HepG2 (cell line): ENCODE measurements around the gene PRR30. TPM values are rescaled to one million over a fixed set of nuclear protein-coding genes. Genes with fewer than 3 reads are reported as not detected.

ENCODE experiments used
- ATM ChIP-seq: fragments of 450-650 bp; IDR thresholded peaks from 2 replicates; pipeline ENCODE4 v1.7.1; 2017; ENCODE audit warnings: mild to moderate bottlenecking, borderline replicate concordance
- BHLHE40 ChIP-seq: IDR thresholded peaks from 2 replicates; pipeline ENCODE4 v1.6.1; 2011; ENCODE audit warnings: low read length, improper control_type of control experiment
- CENPX ChIP-seq: sonication (generic); formaldehyde crosslinking; IDR thresholded peaks from 2 replicates; pipeline ENCODE4 v1.9.0; 2021; ENCODE audit warnings: mild to moderate bottlenecking, missing genetic modification reagents, moderate library complexity
- CHCHD3 ChIP-seq: sonication (generic); formaldehyde crosslinking; IDR thresholded peaks from 2 replicates; pipeline ENCODE4 v1.8.0; 2022; ENCODE audit warnings: mild to moderate bottlenecking, missing genetic modification reagents, moderate library complexity
- FOXC1 ChIP-seq: sonication (generic); formaldehyde crosslinking; IDR thresholded peaks from 2 replicates; pipeline ENCODE4 v1.8.0; 2022; ENCODE audit warnings: mild to moderate bottlenecking, missing genetic modification reagents, borderline replicate concordance
- HNF4G ChIP-seq, 2 experiments: sonication (generic) in 1 of 2; formaldehyde crosslinking in 1 of 2; IDR thresholded peaks; 2 replicates each; pipeline versions ENCODE4 v1.4.0 to v1.6.1; 2011 to 2020; ENCODE audit warnings: borderline replicate concordance in 2 of 2, low read depth in 2 of 2, mild to moderate bottlenecking in 2 of 2, low read length in 1 of 2, missing genetic modification reagents in 1 of 2, moderate library complexity in 1 of 2
- HOXA5 ChIP-seq: sonication (generic); formaldehyde crosslinking; IDR thresholded peaks from 2 replicates; pipeline ENCODE4 v1.4.0; 2020; ENCODE audit warnings: missing genetic modification reagents
- IRF1 ChIP-seq: sonication (generic); formaldehyde crosslinking; IDR thresholded peaks from 2 replicates; pipeline ENCODE4 v1.4.0; 2020; ENCODE audit warnings: low read depth, mild to moderate bottlenecking, missing genetic modification reagents
- KDM3A ChIP-seq: IDR thresholded peaks from 2 replicates; pipeline ENCODE4 v1.6.1; 2018; ENCODE audit warnings: low read depth, missing compliant biosample characterization
- MATR3 ChIP-seq: sonication (generic); formaldehyde crosslinking; IDR thresholded peaks from 2 replicates; pipeline ENCODE4 v1.4.0; 2020; ENCODE audit warnings: missing genetic modification reagents
- MEF2D ChIP-seq: sonication (generic); formaldehyde crosslinking; IDR thresholded peaks from 2 replicates; pipeline ENCODE4 v1.5.1; 2020; ENCODE audit warnings: mild to moderate bottlenecking, missing genetic modification reagents
- MIER2 ChIP-seq: IDR thresholded peaks from 2 replicates; pipeline ENCODE4 v1.6.1; 2016; ENCODE audit warnings: missing biosample characterization, missing genetic modification reagents
- NKX3-1 ChIP-seq: sonication (generic); formaldehyde crosslinking; IDR thresholded peaks from 2 replicates; pipeline ENCODE4 v1.5.0; 2020; ENCODE audit warnings: missing genetic modification reagents
- PATZ1 ChIP-seq: sonication (generic); formaldehyde crosslinking; IDR thresholded peaks from 2 replicates; pipeline ENCODE4 v1.4.0; 2020; ENCODE audit warnings: missing genetic modification reagents
- RXRB ChIP-seq: IDR thresholded peaks from 2 replicates; pipeline ENCODE4 v1.6.1; 2016; ENCODE audit warnings: borderline replicate concordance, missing genetic modification reagents, missing compliant biosample characterization
- SMARCE1 ChIP-seq: fragments of 450-650 bp; IDR thresholded peaks from 2 replicates; pipeline ENCODE4 v1.6.1; 2017; ENCODE audit warnings: borderline replicate concordance
- SP4 ChIP-seq: sonication (generic); formaldehyde crosslinking; IDR thresholded peaks from 2 replicates; pipeline ENCODE4 v1.8.1; 2023; ENCODE audit warnings: mild to moderate bottlenecking, missing genetic modification reagents
- SRY ChIP-seq: sonication (generic); formaldehyde crosslinking; IDR thresholded peaks from 2 replicates; pipeline ENCODE4 v1.8.0; 2022; ENCODE audit warnings: mild to moderate bottlenecking, missing genetic modification reagents
- TAF15 ChIP-seq: fragments of 200-400 bp; formaldehyde crosslinking; IDR thresholded peaks from one replicate; pipeline ENCODE4 v1.6.1; 2018; ENCODE audit warnings: mild to moderate bottlenecking, low read depth, low read length; ENCODE audit not compliant: poor library complexity, severe bottlenecking
- TGIF2 ChIP-seq: IDR thresholded peaks from 2 replicates; pipeline ENCODE4 v1.6.1; 2016; ENCODE audit warnings: control low read depth, missing compliant biosample characterization
- U2AF1 ChIP-seq: fragments of 200-400 bp; formaldehyde crosslinking; optimal IDR thresholded peaks from 2 replicates; pipeline ENCODE3; 2017; ENCODE audit warnings: mild to moderate bottlenecking, low read depth, low read length
- ZBTB7A ChIP-seq: sonication (generic); formaldehyde crosslinking; IDR thresholded peaks from 2 replicates; pipeline ENCODE4 v1.8.0; 2022; ENCODE audit warnings: mild to moderate bottlenecking, missing genetic modification reagents
- ZEB1 ChIP-seq: IDR thresholded peaks from 2 replicates; pipeline ENCODE4 v1.6.1; 2012; ENCODE audit warnings: mild to moderate bottlenecking, low read depth, inconsistent platforms; ENCODE audit not compliant: insufficient replicate concordance
- ZFP1 ChIP-seq: IDR thresholded peaks from 2 replicates; pipeline ENCODE4 v1.6.1; 2016
- ZFP62 ChIP-seq: sonication (generic); formaldehyde crosslinking; IDR thresholded peaks from 2 replicates; pipeline ENCODE4 v1.4.0; 2020; ENCODE audit warnings: missing genetic modification reagents
- ZMYM3 ChIP-seq: sonication (generic); formaldehyde crosslinking; IDR thresholded peaks from 2 replicates; pipeline ENCODE4 v1.5.1; 2020; ENCODE audit warnings: mild to moderate bottlenecking, missing genetic modification reagents
- ZNF33B ChIP-seq: sonication (generic); formaldehyde crosslinking; IDR thresholded peaks from 2 replicates; pipeline ENCODE4 v1.5.1; 2020; ENCODE audit warnings: mild to moderate bottlenecking, missing genetic modification reagents
- ZNF446 ChIP-seq: sonication (generic); formaldehyde crosslinking; IDR thresholded peaks from 2 replicates; pipeline ENCODE4 v1.5.0; 2020; ENCODE audit warnings: mild to moderate bottlenecking, missing genetic modification reagents
- ZNF557 ChIP-seq: sonication (generic); formaldehyde crosslinking; IDR thresholded peaks from 2 replicates; pipeline ENCODE4 v1.4.0; 2020; ENCODE audit warnings: missing genetic modification reagents
- ZNF746 ChIP-seq: sonication (generic); formaldehyde crosslinking; IDR thresholded peaks from 2 replicates; pipeline ENCODE4 v1.8.0; 2022; ENCODE audit warnings: mild to moderate bottlenecking, missing genetic modification reagents
- polyA plus RNA-seq, 8 experiments: library from polyadenylated mRNA; depleted of rRNA in 3 of 8; stranded (reverse) in 7 of 8; unstranded in 1 of 8; fragments of >200 nt; fragmentation: Illumina TruSeq in 4 of 8; extraction: Trizol in 4 of 8; gene quantifications; 2 replicates each; pipeline versions ENCODE4 v1.2.1 to v1.2.3, GENCODE V29; 2011 to 2016; ENCODE audit warnings: low read depth in 4 of 8, missing spikeins in 1 of 8, mixed read lengths in 1 of 8; ENCODE audit not compliant: insufficient read depth in 1 of 8
- total RNA-seq, 5 experiments: library from RNA; depleted of rRNA; stranded (reverse); fragments of >200 nt; fragmentation: Illumina TruSeq; extraction: Trizol; gene quantifications; 2 replicates each; pipeline ENCODE4 v1.2.3, GENCODE V29; 2016; ENCODE audit warnings: low read depth in 1 of 5

The PRR30 gene
- total and polyA plus RNA-seq, 2 of the 13 experiments (the other 11 are each of a cell fraction or from before 2014, with no cell fraction given) = not detected

GRCh38 chr2:27133905-27134780, 5.1 kb downstream of the PRR30 start, which contains the start of gene PREB (continued):
- TF ChIP-seq HNF4G (IDR thresholded peaks at IDR 0.05; ENCODE audit: borderline replicate concordance, low read depth, low read length) = no peak
- 0 out of 2 replicates have a peak, but pooled peaks have one; percentile 0 for TF ChIP-seq HNF4G (CRISPR knock-in tag; IDR thresholded peaks at IDR 0.05; ENCODE audit: borderline replicate concordance, low read depth)
- TF ChIP-seq ZNF446 (CRISPR knock-in tag) = no peak
- TF ChIP-seq ZEB1 = no peak
- TF ChIP-seq SMARCE1 = no peak
- TF ChIP-seq BHLHE40 = no peak
- no peak for TF ChIP-seq MIER2
- no peak for TF ChIP-seq ZNF746 (CRISPR knock-in tag)
- TF ChIP-seq ZMYM3 = no peak
- no peak for TF ChIP-seq ZFP1 (CRISPR knock-in tag)
- TF ChIP-seq MEF2D (CRISPR knock-in tag) = peak; percentile 15
- no peak for TF ChIP-seq ATM
- TF ChIP-seq KDM3A (CRISPR knock-in tag) = no peak; the same call in 1 of the 2 replicates
- no peak; the same call in 1 of the 2 replicates for TF ChIP-seq FOXC1 (CRISPR knock-in tag)
- no peak for TF ChIP-seq IRF1 (CRISPR knock-in tag)
- TF ChIP-seq HOXA5 (CRISPR knock-in tag) = peak; percentile 44; the same call in 1 of the 2 replicates
- TF ChIP-seq ZFP62 = no peak
- TF ChIP-seq TAF15 = no peak
- no peak for TF ChIP-seq U2AF1
- TF ChIP-seq NKX3-1 (CRISPR knock-in tag) = no peak
- TF ChIP-seq TGIF2 (CRISPR knock-in tag) = no peak; the same call in 1 of the 2 replicates
- peak; percentile 78 for TF ChIP-seq SRY
- TF ChIP-seq SP4 = 0 out of 2 replicates have a peak, but pooled peaks have one; percentile 15
- TF ChIP-seq PATZ1 (CRISPR knock-in tag) = peak; percentile 50
- no peak; the same call in 1 of the 2 replicates for TF ChIP-seq CHCHD3
- 0 out of 2 replicates have a peak, but pooled peaks have one; percentile 25 for TF ChIP-seq ZNF33B (CRISPR knock-in tag)
- no peak for TF ChIP-seq MATR3
- TF ChIP-seq CENPX (CRISPR knock-in tag) = no peak
- TF ChIP-seq ZNF557 (CRISPR knock-in tag) = no peak
- peak; percentile 67; the same call in 1 of the 2 replicates for TF ChIP-seq ZBTB7A (CRISPR knock-in tag)
- TF ChIP-seq RXRB (CRISPR knock-in tag) = no peak; the same call in 1 of the 2 replicates
